Heart left ventricle (tissue), 13 donors: ENCODE data around the gene NKPD1.

ENCODE experiments used
- CTCF ChIP-seq, 12 donors: fragments of 200-600 bp; sonication (generic) in 4 of 12; IDR thresholded peaks; one replicate each; pipeline versions ENCODE4 v1.5.0 to v1.8.0; 2018 to 2022; ENCODE audit warnings: antibody characterized with exemption in 12 of 12, mild to moderate bottlenecking in 5 of 12
- POLR2A ChIP-seq, 2 donors: fragments of 450-650 bp; IDR thresholded peaks; one replicate each; pipeline ENCODE4 v1.6.1; 2017; ENCODE audit warnings: antibody characterized with exemption in 2 of 2, mild to moderate bottlenecking in 2 of 2, moderate library complexity in 2 of 2
- donor health status: ischemic (EF 13 %, LVEDD 7.1; RV severe dilation, severe dysfunction).
- donor health status: DM: no; HTN: yes; CAD: no.
- donor health status: DM: no; HTN: no; CAD: no.
- donor health status: ischemic (EF 25% LVEDD 6.9; RV normal size, moderate dysfunction).
- donor health status: ischemic (EF 25% LVEDD 5.7; RV mildly dilated, moderate dysfunction).
- donor health status: ischemic (EF 35%, LVEDD 5.7; RV mildly dilated, moderate dysfunction).
- donor health status: nonischemic (EF 11% LVEDD 7.7; RV severe dilation, severe dysfunction).
- donor health status: DM: yes; HTN: yes; CAD: no.
- donor health status: PGD.
- donor health status: ischemic (EF 29% LVEDD 5.4; RV normal size, mild dysfunction).
- donor health status: nonischemic (EF 23%, LVEDD 6.1; RV moderate dilation, normal function).

DNA sequence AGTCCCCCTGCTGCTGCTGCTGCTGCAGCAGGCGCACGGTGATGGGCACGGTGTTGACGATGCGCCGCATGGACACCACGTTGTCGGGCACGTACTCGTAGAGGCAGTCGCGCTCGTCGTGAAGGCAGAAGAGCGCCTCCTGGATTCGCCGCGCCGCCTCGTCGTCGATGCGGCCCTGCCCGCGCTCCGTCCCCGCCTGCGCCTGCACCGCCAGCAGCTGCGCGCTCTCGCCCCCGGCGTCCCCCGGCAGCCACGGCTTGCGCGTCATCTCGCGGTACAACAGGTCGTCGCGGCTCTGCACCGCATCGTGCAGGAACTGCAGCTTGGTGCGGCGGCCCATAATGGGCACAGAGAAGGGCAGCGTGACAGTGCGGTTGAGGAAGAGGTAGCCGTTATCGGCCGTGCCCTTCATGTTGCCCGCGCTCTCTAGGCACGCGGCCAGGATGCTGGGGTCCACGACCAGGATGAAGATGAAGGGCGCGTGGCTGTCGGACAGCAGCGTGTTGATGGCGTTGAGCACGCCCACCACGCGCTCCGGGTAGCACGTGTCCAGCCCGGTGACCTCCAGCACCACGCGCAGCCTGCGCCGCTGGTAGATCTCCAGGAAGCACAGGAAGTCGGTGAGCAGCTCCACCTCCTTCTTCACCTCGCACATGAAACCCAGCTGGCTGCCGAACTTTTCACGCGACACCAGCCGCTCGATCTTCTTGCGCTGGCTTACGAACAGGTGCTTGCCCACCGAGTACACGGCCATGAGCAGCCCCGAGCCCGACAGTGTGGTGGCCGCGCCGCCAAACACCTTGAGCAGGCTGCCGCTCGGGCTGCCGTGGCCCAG is 8.1 kb downstream of the NKPD1 start:
- TF ChIP-seq CTCF (IDR thresholded peaks at IDR 0.05) (peak in 3 of 12 donors; percentile 16 to 32 (median 21)), POLR2A (IDR thresholded peaks at IDR 0.05) (no peak)
